ENCODE results near the gene AGAP3. TPM values are rescaled to one million over a fixed set of nuclear protein-coding genes. Genes with fewer than 3 reads are reported as not detected.

The AGAP3 gene
- polyA plus RNA-seq, 3 donors, result 6.4 to 133 (median 6.8) TPM

DNA sequence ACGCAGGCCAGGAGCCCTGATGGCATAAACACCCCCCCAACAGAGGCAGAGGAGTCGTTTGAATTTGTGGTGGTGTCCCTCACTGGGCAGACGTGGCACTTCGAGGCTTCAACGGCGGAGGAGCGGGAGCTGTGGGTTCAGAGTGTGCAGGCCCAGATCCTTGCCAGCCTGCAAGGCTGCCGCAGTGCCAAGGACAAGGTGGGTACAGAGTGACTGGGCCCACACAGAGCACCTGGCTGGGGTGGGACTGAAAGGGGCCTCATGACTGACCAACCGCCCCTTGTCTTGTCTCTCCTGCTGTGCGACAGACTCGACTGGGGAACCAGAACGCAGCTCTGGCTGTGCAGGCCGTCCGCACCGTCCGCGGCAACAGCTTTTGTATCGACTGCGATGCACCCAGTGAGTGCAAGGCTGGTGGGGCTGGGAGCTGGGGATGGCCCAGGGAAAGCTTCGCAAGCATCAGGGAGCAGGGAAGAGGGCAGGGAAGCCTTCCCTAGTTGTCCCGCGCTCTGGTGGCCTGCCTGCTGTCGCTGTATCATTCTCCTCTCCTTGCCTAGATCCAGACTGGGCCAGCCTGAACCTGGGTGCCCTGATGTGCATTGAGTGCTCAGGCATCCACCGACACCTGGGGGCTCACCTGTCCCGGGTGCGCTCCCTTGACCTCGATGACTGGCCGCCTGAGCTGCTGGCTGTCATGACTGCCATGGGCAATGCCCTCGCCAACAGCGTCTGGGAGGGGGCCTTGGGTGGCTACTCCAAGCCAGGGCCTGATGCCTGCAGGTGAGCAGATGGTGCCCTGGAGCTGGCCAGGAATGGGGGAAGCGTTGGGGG is 55.8 kb downstream of the AGAP3 start:
- no peak for DNase-seq
- no peak overlapping the region for H3K4me3 ChIP-seq (replicated peaks in 1 of 3; ENCODE audit: low read depth in 2 of 3, low read length in 3 of 3)
- no peak overlapping the region for H3K27ac Mint-ChIP-seq
- no peaks in the 10 kb centered on the region for H3K9me3 Mint-ChIP-seq
- WGBS (ENCODE audit: insufficient coverage), result 98% methylated on average over 30 of the region's 31 CpGs
- no peaks in the 10 kb centered on the region for H3K79me2 ChIP-seq (ENCODE audit: insufficient read depth, low read length)
- H3K27ac ChIP-seq (ENCODE audit: low read depth in 1 of 2, low read length in 2 of 2), result no peak overlapping the region
- H2AFZ ChIP-seq (ENCODE audit: insufficient read depth, low read depth, low read length, poor library complexity, severe bottlenecking), result no peak overlapping the region
- intact Hi-C loops (cut with micrococcal nuclease), result no loop called here
- peaks cover 44 to 57% of the 10 kb centered on the region in 2 donors for H3K36me3 ChIP-seq (replicated peaks in 1 of 2; ENCODE audit: control insufficient read depth in 1 of 2, insufficient read depth in 2 of 2, low read length in 2 of 2)
- H3K9ac ChIP-seq (ENCODE audit: insufficient read depth, low read length, poor library complexity, severe bottlenecking), result no peak overlapping the region
- H3K27me3 ChIP-seq (ENCODE audit: control insufficient read depth in 2 of 2, insufficient read depth in 2 of 2, low read length in 2 of 2), result no peaks in the 10 kb centered on the region
- no peak overlapping the region for H3K4me3 Mint-ChIP-seq
- H3K36me3 Mint-ChIP-seq, result peaks cover 44 to 52% of the 10 kb centered on the region in 2 donors
- H3K4me1 Mint-ChIP-seq, result no peaks in the 10 kb centered on the region
- H3K4me1 ChIP-seq (ENCODE audit: control insufficient read depth in 1 of 2, insufficient read depth in 2 of 2, low read length in 2 of 2), result no peaks in the 10 kb centered on the region
- H3K4me2 ChIP-seq (replicated peaks; ENCODE audit: extremely low read depth, low read length, poor library complexity, severe bottlenecking), result no peak overlapping the region
- peaks cover 0 to 3% (median under 1%) of the 10 kb centered on the region in 3 donors for H3K27me3 Mint-ChIP-seq (ENCODE audit: low read depth in 3 of 3)
- H4K20me1 ChIP-seq (ENCODE audit: insufficient read depth, low read length), result no peaks in the 10 kb centered on the region
- TF ChIP-seq, protein P1, sequence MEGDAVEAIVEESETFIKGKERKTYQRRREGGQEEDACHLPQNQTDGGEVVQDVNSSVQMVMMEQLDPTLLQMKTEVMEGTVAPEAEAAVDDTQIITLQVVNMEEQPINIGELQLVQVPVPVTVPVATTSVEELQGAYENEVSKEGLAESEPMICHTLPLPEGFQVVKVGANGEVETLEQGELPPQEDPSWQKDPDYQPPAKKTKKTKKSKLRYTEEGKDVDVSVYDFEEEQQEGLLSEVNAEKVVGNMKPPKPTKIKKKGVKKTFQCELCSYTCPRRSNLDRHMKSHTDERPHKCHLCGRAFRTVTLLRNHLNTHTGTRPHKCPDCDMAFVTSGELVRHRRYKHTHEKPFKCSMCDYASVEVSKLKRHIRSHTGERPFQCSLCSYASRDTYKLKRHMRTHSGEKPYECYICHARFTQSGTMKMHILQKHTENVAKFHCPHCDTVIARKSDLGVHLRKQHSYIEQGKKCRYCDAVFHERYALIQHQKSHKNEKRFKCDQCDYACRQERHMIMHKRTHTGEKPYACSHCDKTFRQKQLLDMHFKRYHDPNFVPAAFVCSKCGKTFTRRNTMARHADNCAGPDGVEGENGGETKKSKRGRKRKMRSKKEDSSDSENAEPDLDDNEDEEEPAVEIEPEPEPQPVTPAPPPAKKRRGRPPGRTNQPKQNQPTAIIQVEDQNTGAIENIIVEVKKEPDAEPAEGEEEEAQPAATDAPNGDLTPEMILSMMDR (IDR thresholded peaks at IDR 0.05), result no peak
- H3K9me3 ChIP-seq (replicated peaks in 1 of 2; ENCODE audit: control insufficient read depth in 1 of 2, insufficient read depth in 1 of 2, low read length in 2 of 2), result no peaks in the 10 kb centered on the region

DNA sequence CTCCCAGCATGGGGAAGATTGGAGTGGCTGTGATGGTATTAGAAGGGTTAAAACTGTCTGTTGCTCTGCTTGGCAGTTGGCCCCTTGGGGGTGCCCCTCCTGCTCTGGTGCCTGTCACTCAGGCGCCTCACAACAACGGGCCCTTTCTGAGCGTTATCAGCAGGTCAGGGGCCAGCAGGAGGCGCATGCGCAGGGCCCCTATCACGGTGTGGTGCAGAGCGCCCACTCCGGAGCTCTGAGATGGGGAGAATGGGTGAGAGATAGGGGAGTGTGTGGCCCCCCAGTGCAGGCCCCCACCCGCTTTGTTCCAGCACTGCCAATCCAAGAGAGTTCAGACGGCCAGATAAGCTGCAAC is 56.4 kb downstream of the AGAP3 start:
- Mint-ChIP-seq H3K27me3 (ENCODE audit: low read depth in 3 of 3) (peaks cover 0 to 4% (median 0%) of the 10 kb centered on the region in 3 donors), H3K4me1 (no peaks in the 10 kb centered on the region), H3K27ac (no peak overlapping the region), H3K4me3 (no peak overlapping the region), H3K36me3 (peaks cover 44 to 52% of the 10 kb centered on the region in 2 donors), H3K9me3 (no peaks in the 10 kb centered on the region)
- Histone ChIP-seq H3K36me3 (replicated peaks in 1 of 2; ENCODE audit: control insufficient read depth in 1 of 2, insufficient read depth in 2 of 2, low read length in 2 of 2) (peaks cover 44 to 54% of the 10 kb centered on the region in 2 donors), H2AFZ (ENCODE audit: insufficient read depth, low read depth, low read length, poor library complexity, severe bottlenecking) (no peak overlapping the region), H3K4me2 (replicated peaks; ENCODE audit: extremely low read depth, low read length, poor library complexity, severe bottlenecking) (no peak overlapping the region), H4K20me1 (ENCODE audit: insufficient read depth, low read length) (no peaks in the 10 kb centered on the region), H3K9ac (ENCODE audit: insufficient read depth, low read length, poor library complexity, severe bottlenecking) (no peak overlapping the region), H3K27ac (ENCODE audit: low read depth in 1 of 2, low read length in 2 of 2) (no peak overlapping the region), H3K27me3 (ENCODE audit: control insufficient read depth in 2 of 2, insufficient read depth in 2 of 2, low read length in 2 of 2) (no peaks in the 10 kb centered on the region), H3K4me3 (replicated peaks in 1 of 3; ENCODE audit: low read depth in 2 of 3, low read length in 3 of 3) (no peak overlapping the region), H3K4me1 (ENCODE audit: control insufficient read depth in 1 of 2, insufficient read depth in 2 of 2, low read length in 2 of 2) (no peaks in the 10 kb centered on the region), H3K9me3 (replicated peaks in 1 of 2; ENCODE audit: control insufficient read depth in 1 of 2, insufficient read depth in 1 of 2, low read length in 2 of 2) (no peaks in the 10 kb centered on the region), H3K79me2 (ENCODE audit: insufficient read depth, low read length) (no peaks in the 10 kb centered on the region)
- TF ChIP-seq, protein P1 (IDR thresholded peaks at IDR 0.05), result no peak
- no peak for DNase-seq
- intact Hi-C loops (cut with micrococcal nuclease), result no loop called here
- 88% methylated on average over 9 of the region's 10 CpGs for WGBS (ENCODE audit: insufficient coverage)

Measured in CD14-positive monocyte (primary cell).